22Rv1 (cell line): ENCODE measurements around the gene EIF3L.

Experiments
- CTCF ChIP-seq: fragments of 450-650 bp; IDR thresholded peaks from 2 replicates; pipeline ENCODE4 v1.5.1; 2017; ENCODE audit warnings: mild to moderate bottlenecking
- ZFX ChIP-seq: fragments of 450-650 bp; IDR thresholded peaks from 2 replicates; pipeline ENCODE4 v1.6.1; 2017; ENCODE audit warnings: antibody characterized with exemption, borderline replicate concordance

GRCh38 chr22:37803195-37803638 is 46.0 kb upstream of the EIF3L start:
- TF ChIP-seq CTCF, result no peak
- TF ChIP-seq ZFX, result no peak
